Body of pancreas (tissue), 4 donors: ENCODE results near the gene FURIN.

Experiments used
- CTCF ChIP-seq, 7 experiments: fragments of 450-650 bp in 4 of 7; fragments of 200-600 bp in 3 of 7; sonication (generic) in 3 of 7; IDR thresholded peaks; one replicate each; pipeline ENCODE4 v1.5.1; 2016 to 2019; ENCODE audit warnings: antibody characterized with exemption in 7 of 7
- POLR2A ChIP-seq, 3 donors: fragments of 450-650 bp; IDR thresholded peaks; one replicate each; pipeline ENCODE4 v1.6.1; 2016; ENCODE audit warnings: antibody characterized with exemption in 3 of 3, mild to moderate bottlenecking in 2 of 3

DNA sequence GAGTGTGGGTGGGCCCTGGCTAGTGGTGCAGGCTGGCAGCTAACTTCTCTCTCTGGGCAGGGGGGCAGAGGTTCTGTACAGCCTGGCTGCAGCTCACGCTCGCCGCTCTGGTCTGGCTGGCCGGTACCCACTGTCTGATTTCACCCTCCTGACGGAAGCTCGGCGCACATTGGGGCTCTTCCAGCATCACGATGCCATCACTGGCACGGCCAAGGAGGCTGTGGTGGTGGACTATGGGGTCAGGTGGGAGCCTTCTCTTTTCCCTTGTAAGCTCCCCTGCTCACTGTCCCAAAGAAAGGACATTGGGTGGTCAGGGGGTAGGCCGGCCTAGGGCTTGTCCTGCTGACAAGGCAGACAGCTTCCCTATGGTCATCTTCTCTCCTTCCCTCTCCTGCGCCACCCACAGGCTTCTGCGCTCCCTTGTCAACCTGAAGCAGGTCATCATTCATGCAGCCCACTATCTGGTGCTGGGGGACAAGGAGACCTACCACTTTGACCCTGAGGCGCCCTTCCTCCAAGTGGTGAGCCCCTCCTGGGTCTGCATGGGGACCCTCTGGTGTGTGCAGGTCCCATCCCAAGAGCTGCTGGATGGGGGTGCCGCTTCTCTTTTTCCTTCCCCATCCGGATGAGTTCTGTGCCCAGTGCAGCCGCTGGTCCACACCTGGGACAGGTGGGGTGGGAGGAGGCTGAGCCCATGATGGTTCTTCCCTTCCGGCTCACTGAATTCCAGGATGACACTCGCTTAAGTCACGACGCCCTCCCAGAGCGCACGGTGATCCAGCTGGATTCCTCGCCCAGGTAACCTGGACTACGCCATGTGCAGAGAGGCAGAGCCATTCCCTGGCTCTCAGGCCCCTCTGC, 42.3 kb downstream of the FURIN start:
- no peak for TF ChIP-seq CTCF (IDR thresholded peaks at IDR 0.05)
- TF ChIP-seq POLR2A (IDR thresholded peaks at IDR 0.05), result no peak
